Activated B cell treated with CpG ODN at 0.5 μM for 24 hours (primary cell): Measurements from ENCODE around the gene GBX2. TPM values are rescaled to one million over a fixed set of nuclear protein-coding genes. Genes with fewer than 3 reads are reported as not detected.

Experiments
- ATAC-seq: fragments of 200-7000 bp; cut with Tn5 transposase; one replicate; pipeline ENCODE4 v1.10.0; 2021; ENCODE audit warnings: low read depth, mild to moderate bottlenecking, moderate library complexity
- CTCF ChIA-PET: fragments of 350-600 bp; sonication (Branson Sonifier 250); formaldehyde crosslinking; loops from one replicate; lab custom pipeline; 2021; ENCODE audit warnings: antibody characterized with exemption; lab: Charles Lee
- POLR2A ChIA-PET: fragments of 350-600 bp; sonication (Branson Sonifier 250); formaldehyde crosslinking; loops from one replicate; lab custom pipeline; 2021; ENCODE audit warnings: antibody characterized with exemption; lab: Charles Lee
- DNase-seq: peaks from one replicate; pipeline ENCODE4 v3.0.0; 2022
- H3K27ac Mint-ChIP-seq: one replicate; pipeline ENCODE4 v1.8.0; 2020; ENCODE audit warnings: mixed read lengths
- H3K27me3 Mint-ChIP-seq: one replicate; pipeline ENCODE4 v1.8.0; 2021; ENCODE audit warnings: mixed read lengths
- H3K36me3 Mint-ChIP-seq: one replicate; pipeline ENCODE4 v1.8.0; 2021; ENCODE audit warnings: low read depth, mixed read lengths
- H3K4me1 Mint-ChIP-seq: one replicate; pipeline ENCODE4 v1.8.0; 2021; ENCODE audit warnings: mixed read lengths
- H3K4me3 Mint-ChIP-seq: one replicate; pipeline ENCODE4 v1.8.0; 2020; ENCODE audit warnings: mild to moderate bottlenecking, mixed read lengths
- H3K9me3 Mint-ChIP-seq: one replicate; pipeline ENCODE4 v1.8.0; 2020; ENCODE audit warnings: mixed read lengths
- intact Hi-C: fragments of 100-400 bp; cut with micrococcal nuclease; formaldehyde crosslinking; loops from one replicate; pipeline ENCODE4 v1.15.1; 2024
- total RNA-seq: library from RNA; stranded (reverse); gene quantifications from 2 replicates; pipeline ENCODE4 v1.2.3, GENCODE V29; 2022
- TF ChIP-seq, protein P1 (sequence below): fragments of 200-600 bp; IDR thresholded peaks from one replicate; pipeline ENCODE4 v1.8.0; 2022; ENCODE audit warnings: antibody characterized with exemption, mild to moderate bottlenecking

GBX2 gene
- total RNA-seq, 1 donor from 2014 or later: not detected

DNA sequence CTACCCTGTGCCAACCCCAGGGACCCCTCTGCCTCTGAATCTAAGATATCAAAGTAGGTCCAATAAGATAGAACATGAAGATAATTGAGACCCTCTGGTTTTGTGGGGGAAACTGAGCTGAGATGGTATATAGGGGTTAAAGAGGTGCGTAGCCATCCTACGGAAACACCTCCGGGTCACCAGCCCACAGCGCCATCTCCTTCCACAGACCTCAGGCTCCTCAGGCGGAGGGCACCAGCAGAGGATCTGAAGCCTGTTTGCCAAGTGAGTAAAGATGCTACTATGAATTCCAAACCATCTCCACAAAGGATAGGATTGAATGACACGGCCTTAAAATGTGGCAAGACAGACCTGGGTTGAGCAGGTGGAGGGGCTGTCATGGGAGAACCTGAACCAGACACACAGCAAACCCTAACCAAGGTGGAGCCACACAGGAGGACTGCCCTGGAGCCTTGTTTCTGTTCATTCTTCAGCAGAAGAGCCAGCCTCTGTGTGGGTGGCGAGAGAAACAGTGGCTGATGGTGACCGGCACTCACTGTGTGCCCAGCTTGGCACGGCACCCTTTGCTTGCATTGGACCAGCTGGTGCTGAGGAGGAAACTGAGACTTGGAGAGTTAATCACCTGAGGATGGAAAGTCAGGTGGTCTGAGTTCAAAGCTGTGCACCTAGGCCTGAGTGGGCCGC is 10.2 kb downstream of the GBX2 start:
- Mint-ChIP-seq H3K9me3 (peaks cover 5% of the 10 kb centered on the region), H3K27ac (no peak overlapping the region), H3K4me3 (no peak overlapping the region), H3K4me1 (no peaks in the 10 kb centered on the region), H3K27me3 (peaks cover 50% of the 10 kb centered on the region), H3K36me3 (no peaks in the 10 kb centered on the region)
- intact Hi-C loops: no loop called here
- DNase-seq (no peak), ATAC-seq (no peak)
- POLR2A ChIA-PET: no interaction called here
- CTCF ChIA-PET: no interaction called here
- TF ChIP-seq, protein P1, sequence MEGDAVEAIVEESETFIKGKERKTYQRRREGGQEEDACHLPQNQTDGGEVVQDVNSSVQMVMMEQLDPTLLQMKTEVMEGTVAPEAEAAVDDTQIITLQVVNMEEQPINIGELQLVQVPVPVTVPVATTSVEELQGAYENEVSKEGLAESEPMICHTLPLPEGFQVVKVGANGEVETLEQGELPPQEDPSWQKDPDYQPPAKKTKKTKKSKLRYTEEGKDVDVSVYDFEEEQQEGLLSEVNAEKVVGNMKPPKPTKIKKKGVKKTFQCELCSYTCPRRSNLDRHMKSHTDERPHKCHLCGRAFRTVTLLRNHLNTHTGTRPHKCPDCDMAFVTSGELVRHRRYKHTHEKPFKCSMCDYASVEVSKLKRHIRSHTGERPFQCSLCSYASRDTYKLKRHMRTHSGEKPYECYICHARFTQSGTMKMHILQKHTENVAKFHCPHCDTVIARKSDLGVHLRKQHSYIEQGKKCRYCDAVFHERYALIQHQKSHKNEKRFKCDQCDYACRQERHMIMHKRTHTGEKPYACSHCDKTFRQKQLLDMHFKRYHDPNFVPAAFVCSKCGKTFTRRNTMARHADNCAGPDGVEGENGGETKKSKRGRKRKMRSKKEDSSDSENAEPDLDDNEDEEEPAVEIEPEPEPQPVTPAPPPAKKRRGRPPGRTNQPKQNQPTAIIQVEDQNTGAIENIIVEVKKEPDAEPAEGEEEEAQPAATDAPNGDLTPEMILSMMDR: no peak

DNA sequence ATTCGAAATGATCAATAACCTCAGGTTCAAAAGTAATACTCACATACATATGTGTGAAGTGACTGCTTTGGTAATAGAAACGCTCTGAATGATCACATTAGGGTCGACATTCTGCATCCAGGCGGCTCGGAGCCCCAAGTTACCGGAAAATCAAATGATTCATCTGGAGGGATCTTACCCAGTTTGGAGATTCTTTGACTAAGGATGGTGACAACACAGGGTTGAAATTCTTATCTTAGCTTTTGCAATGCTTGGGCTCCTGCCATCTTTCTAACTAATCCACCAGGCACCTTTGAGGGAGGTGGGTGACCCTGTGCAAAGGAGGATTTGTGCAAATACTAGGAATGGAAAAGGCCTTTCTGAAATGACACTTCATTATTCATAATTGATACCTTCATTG is 10.8 kb downstream of the GBX2 start:
- CTCF ChIA-PET: no interaction called here

DNA sequence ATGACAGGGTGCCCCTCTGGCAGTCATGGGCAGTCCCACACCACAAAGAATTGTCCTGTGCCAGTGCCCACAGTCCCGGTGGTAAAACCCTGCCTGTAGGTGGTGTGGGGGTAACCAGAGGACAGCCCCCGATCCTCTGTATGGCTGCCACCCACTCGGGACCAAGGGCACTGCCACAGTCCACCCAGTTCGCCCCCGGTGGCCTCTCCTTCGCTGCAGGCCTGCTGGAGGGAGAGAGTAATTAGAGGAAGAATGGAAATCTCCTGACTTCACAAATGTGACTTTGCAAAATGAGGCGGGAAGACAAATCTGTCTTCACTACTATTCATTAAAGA is 11.4 kb downstream of the GBX2 start:
- POLR2A ChIA-PET: no interaction called here
- H3K4me1 Mint-ChIP-seq: no peaks in the 10 kb centered on the region
- H3K9me3 Mint-ChIP-seq: peaks cover 11% of the 10 kb centered on the region
- peaks cover 41% of the 10 kb centered on the region for H3K27me3 Mint-ChIP-seq
- ATAC-seq (no peak), DNase-seq (no peak)
- no peak overlapping the region for H3K27ac Mint-ChIP-seq
- H3K36me3 Mint-ChIP-seq: no peaks in the 10 kb centered on the region
- CTCF ChIA-PET: no interaction called here
- intact Hi-C loops: no loop called here
- H3K4me3 Mint-ChIP-seq: no peak overlapping the region
- TF ChIP-seq, protein P1: no peak

More for the DNA sequence above, 10.8 kb downstream of the GBX2 start:
- TF ChIP-seq, protein P1: no peak
- peaks cover 9% of the 10 kb centered on the region for H3K9me3 Mint-ChIP-seq
- H3K4me3 Mint-ChIP-seq: no peak overlapping the region
- ATAC-seq (no peak), DNase-seq (no peak)
- intact Hi-C loops: no loop called here
- no peaks in the 10 kb centered on the region for H3K36me3 Mint-ChIP-seq
- H3K27ac Mint-ChIP-seq: no peak overlapping the region
- POLR2A ChIA-PET: no interaction called here
- no peaks in the 10 kb centered on the region for H3K4me1 Mint-ChIP-seq
- peaks cover 46% of the 10 kb centered on the region for H3K27me3 Mint-ChIP-seq

DNA sequence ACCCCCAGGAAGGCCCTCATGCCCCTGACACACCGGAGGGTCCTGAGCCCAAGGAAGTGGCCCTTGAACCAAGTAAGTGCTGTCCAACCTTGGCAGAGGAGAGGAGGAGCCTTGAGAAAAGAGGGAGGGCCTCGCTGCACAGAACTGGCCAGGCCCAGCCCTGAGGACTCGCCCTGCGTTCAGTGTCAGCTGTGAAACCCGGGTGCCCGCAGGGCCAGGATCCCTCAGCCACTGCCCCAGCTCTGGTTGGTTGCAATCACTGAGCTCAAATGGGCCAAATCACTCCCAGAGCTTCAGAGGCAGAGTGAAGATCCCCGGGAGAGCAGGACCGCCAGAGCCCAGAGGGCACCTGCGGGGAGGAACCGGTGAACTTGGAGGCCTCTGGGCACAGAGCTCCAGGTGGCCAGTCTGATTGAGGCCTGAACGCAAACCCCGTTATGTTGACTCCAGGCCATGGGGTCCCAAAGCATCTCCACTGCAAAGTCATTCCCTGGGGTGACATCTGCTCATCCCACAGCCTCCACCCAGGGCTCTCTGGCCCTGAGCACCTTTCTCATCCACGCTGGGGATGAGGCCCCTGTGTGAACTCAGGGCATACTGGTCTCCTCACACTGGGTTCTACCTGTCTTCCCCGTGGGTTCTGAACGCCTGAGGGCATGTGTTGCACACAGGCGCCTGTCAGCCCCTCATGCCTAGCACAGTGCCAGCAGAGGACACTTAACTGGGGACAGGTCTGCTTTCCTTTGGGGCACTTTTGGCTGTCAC is 11.9 kb downstream of the GBX2 start:
- Mint-ChIP-seq H3K27me3 (peaks cover 36% of the 10 kb centered on the region), H3K4me1 (no peaks in the 10 kb centered on the region), H3K9me3 (peaks cover 11% of the 10 kb centered on the region), H3K27ac (no peak overlapping the region), H3K36me3 (no peaks in the 10 kb centered on the region), H3K4me3 (no peak overlapping the region)
- CTCF ChIA-PET: no interaction called here
- DNase-seq (no peak), ATAC-seq (no peak)
- intact Hi-C loops: no loop called here
- TF ChIP-seq, protein P1: no peak
- POLR2A ChIA-PET: no interaction called here

DNA sequence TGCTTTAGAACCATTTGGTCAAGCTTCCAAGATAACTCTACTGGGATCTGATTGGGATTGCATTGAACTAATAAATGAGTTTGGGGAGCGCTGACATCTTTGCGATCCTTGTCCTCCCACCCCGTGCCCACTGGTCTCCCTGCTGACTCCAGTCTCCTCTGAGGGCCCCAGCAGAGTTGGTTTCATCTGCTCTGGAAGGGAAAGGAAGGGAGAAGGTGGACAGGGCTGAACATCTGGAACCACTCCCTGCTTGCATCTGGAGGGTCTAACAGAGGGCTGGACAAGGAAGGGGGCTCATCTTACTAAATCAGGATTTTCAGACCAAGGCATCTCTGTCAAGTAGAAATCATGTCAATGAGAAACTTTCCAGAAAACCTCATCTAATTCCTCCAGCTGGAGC is 12.8 kb downstream of the GBX2 start:
- intact Hi-C loops: no loop called here
- H3K4me1 Mint-ChIP-seq: no peaks in the 10 kb centered on the region
- peaks cover 29% of the 10 kb centered on the region for H3K27me3 Mint-ChIP-seq
- no peak overlapping the region for H3K27ac Mint-ChIP-seq
- DNase-seq: no peak
- TF ChIP-seq, protein P1: no peak
- H3K36me3 Mint-ChIP-seq: no peaks in the 10 kb centered on the region
- ChIA-PET CTCF (no interaction called here), POLR2A (no interaction called here)
- no peak overlapping the region for H3K4me3 Mint-ChIP-seq
- peaks cover 14% of the 10 kb centered on the region for H3K9me3 Mint-ChIP-seq
- no peak for ATAC-seq
